Stimulated activated CD8-positive, alpha-beta memory T cell treated with anti-CD3 and anti-CD28 coated beads, Interleukin-15, amount 100 ng/mL, for 24 hours (primary cell): ENCODE results near the gene EIF2D.

Experiments
- DNase-seq: peaks from one replicate; pipeline ENCODE4 v3.0.0-alpha.2; 2020; ENCODE audit warnings: low read depth

The EIF2D gene

GRCh38 chr1:206569556-206569955 is 42.7 kb downstream of the EIF2D start:
- no peak for DNase-seq

- DNase-seq, result no peak
Observed at GRCh38 chr1:206568779-206569352, 43.4 kb downstream of the EIF2D start.

GRCh38 chr1:206568256-206568655 is 44.0 kb downstream of the EIF2D start:
- DNase-seq, result no peak

- no peak for DNase-seq
Observed at GRCh38 chr1:206566999-206567398, 45.3 kb downstream of the EIF2D start.

GRCh38 chr1:206565995-206566394 is 46.3 kb downstream of the EIF2D start:
- DNase-seq, result no peak

- DNase-seq, result no peak
Observed at GRCh38 chr1:206563367-206564207, 48.7 kb downstream of the EIF2D start.

GRCh38 chr1:206560007-206560716 is 52.1 kb downstream of the EIF2D start:
- no peak for DNase-seq

- DNase-seq, result no peak
Observed at GRCh38 chr1:206559672-206559995, 52.6 kb downstream of the EIF2D start.

GRCh38 chr1:206558794-206559671 is 53.2 kb downstream of the EIF2D start:
- DNase-seq, result no peak

- no peak for DNase-seq
Observed at GRCh38 chr1:206557636-206558473, 54.4 kb downstream of the EIF2D start.

- DNase-seq, result peak; percentile 72
Observed at GRCh38 chr1:206556750-206557635, 55.3 kb downstream of the EIF2D start.

- DNase-seq, result no peak
Observed at GRCh38 chr1:206556047-206556749, 56.1 kb downstream of the EIF2D start.

GRCh38 chr1:206555473-206555935 is 56.8 kb downstream of the EIF2D start:
- no peak for DNase-seq

- DNase-seq, result no peak
Observed at GRCh38 chr1:206554701-206555472, 57.4 kb downstream of the EIF2D start.

- no peak for DNase-seq
Observed at GRCh38 chr1:206554211-206554610, 58.1 kb downstream of the EIF2D start.

GRCh38 chr1:206551986-206552326 is 60.3 kb downstream of the EIF2D start:
- DNase-seq, result no peak

GRCh38 chr1:206551296-206551985 is 60.8 kb downstream of the EIF2D start:
- no peak for DNase-seq

GRCh38 chr1:206550446-206550845 is 61.8 kb downstream of the EIF2D start:
- no peak for DNase-seq
